Activated CD4-positive, alpha-beta T cell treated with anti-CD3 and anti-CD28 coated beads, Interleukin-2, Interleukin-6, amounts not matched to agents 100 ng/mL and 50 ng/mL, durations not matched to agents 16 hours and 8 hours (primary cell): ENCODE results near the gene COPE.
"Not testable (repeated sequence)": the region's sequence is repeated elsewhere in the genome, so short reads cannot be mapped to it uniquely, and the experiment has no call there.

Experiments
- DNase-seq: peaks from one replicate; pipeline ENCODE4 v3.0.0-alpha.2; 2020

The COPE gene

DNA sequence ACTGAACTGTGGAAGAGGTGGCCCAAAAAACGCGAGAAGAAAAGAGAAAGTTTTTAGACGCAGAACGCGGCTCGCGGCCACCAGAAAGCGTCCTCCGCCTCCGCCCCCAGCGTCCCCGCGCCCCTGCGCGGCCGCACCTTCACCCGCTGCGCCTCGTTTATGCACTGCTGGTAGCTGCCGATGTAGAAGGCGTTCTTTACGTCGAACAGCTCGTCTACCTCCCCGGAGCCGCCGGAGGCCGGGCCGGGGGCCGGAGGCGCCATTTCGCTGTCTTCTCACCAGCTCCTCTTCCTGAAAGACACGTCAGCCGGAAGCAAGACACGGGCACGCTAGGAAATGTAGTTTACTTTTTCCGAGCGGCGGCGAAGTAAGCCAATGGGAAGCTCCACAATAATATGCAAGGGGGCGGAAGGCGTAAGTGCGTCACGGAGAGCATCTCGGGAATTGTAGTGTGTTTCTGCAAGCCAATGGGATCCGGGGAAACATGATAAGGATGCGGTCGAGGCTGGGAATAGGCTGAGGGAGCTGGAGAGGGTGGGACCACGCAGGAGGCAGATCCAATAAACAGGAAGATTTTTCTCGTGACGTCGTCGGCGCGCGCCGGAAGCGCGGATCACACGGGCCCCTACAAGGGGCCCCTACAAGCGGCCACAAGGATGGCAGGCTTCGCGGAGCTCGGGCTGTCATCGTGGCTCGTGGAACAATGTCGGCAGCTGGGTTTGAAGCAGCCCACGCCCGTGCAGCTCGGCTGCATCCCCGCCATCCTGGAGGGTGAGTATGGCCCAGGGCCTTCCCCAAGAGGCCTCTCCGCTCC, at the start of gene COPE, which contains the start of gene DDX49:
Gene COPE, minus strand, starts transcription at position 302 of the 814 bp plus-strand sequence. Its CDS starts 39 bp downstream, at position 263.
Gene DDX49, plus strand, starts transcription at position 630 of the 814 bp plus-strand sequence. Its CDS starts 27 bp downstream, at position 657.
- DNase-seq: peak; percentile 99

DNA sequence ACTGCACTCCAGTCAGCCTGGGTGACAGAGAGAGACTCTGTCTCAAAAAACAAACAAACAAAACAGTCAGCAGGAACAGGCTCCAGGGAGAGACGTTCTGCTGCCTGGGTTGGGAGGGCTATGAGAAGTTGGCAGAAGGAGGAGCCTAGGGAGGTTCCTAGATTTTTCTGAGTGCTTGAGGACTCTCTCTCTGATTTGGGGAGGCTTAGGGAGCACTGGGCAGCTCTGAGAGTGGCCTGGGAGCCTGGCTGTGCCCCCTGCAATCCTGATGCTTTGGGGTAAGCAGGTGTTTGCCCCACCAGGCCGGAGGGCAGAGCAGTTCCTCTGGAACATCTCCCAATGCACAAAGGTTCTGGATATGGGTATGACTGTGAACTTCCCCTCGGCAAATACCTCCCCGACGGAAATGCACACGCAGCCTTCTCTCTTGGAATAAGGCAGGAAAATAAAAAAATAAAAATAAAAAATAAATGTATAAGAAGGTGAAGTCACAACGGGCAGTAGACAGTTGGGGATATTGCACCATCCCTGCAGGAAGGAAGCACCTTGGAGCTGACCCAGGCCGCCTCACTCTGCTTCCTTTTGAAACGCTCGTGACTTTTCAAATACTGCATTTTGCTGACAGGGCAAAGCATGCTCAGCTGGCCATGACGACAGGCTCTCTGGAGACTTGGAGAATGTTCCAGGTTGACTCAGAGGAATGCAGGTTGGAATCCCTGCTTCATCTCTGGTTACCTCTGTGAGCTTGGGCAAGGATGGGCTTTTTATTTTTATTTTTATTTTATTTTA, 48.4 kb upstream of the COPE start:
- peak; percentile 15 for DNase-seq

- no peak for DNase-seq
These were observed 47.1 kb upstream of the COPE start for GRCh38 chr19:18966307-18966706.

DNA sequence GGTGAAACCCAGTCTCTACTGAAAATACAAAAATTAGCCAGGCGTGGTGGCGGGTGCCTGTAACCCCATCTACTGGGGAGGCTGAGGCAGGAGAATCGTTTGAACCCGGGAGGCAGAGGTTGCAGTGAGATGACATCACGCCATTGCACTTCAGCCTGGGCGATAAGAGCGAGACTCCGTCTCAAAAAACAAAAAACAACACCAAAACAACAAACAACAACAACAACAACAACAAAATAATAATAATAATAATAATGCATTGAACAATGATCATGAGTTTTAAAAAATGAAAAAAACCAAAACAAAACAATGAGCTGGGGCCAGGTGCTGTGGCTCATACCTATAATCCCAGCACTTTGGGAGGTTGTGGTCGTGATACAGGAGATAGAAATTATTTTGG, 44.9 kb upstream of the COPE start:
- DNase-seq: no peak

DNA sequence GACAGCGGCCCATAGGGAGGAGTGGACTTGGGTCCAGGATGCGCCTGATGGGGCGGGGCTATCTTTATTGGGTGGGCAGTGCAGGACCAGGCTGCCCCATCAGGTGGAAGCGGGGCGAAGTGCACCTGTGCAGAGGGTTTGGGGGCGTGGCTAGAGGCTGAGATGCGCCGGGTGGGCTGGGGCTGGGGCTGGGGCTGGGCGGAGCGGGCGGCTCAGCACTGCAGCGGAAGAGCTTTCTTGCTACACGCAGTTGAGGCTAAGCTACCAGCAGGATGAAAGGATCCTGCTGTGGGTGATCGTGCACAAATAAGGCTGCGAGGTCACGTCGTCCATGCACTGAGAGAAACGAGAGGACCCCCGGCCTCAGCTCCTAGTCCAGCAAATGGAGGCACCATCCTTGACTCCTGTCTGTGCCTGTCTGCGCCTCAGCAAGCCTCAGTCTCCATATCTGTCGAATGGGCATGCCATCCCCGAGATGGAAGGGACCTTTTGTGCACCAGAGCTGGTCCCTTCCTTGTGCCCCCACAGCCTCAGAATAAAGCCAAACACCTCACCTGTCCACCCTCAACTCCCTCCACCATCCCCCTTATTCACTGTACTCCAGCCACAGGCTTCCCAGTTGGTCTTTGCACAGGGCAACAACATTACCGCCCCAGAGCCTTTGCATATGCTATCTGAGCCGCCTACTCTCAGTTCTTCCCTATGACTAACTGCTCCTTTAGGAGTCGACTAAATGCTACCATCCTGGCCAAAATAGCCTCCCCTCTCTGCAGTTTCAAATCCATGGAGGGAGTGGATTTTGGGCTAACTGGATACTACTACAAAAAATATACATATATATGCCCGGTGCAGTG, 42.8 kb upstream of the COPE start:
- DNase-seq: no peak

- no peak for DNase-seq
These were observed 41.2 kb upstream of the COPE start for GRCh38 chr19:18960370-18960769.

DNA sequence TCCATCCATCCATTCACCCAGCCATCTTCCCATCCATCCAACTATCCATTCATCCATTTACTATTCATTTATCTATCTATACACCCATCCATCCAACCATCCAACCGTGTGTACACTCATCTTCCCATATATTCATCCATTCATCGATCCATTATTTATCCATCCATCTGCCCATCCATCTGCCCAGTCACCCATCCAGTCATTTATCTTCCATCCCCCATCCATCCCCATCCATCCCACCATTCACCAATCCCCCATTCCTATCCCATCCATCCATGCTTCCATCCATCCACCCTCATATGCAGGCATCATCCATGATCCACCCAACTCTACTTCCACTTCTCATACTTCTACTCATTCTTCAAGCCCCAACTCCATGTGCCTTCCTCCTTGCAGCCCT, 35.9 kb upstream of the COPE start:
- DNase-seq: no peak

- no peak for DNase-seq
These were observed 34.9 kb upstream of the COPE start for GRCh38 chr19:18954094-18954493.

DNA sequence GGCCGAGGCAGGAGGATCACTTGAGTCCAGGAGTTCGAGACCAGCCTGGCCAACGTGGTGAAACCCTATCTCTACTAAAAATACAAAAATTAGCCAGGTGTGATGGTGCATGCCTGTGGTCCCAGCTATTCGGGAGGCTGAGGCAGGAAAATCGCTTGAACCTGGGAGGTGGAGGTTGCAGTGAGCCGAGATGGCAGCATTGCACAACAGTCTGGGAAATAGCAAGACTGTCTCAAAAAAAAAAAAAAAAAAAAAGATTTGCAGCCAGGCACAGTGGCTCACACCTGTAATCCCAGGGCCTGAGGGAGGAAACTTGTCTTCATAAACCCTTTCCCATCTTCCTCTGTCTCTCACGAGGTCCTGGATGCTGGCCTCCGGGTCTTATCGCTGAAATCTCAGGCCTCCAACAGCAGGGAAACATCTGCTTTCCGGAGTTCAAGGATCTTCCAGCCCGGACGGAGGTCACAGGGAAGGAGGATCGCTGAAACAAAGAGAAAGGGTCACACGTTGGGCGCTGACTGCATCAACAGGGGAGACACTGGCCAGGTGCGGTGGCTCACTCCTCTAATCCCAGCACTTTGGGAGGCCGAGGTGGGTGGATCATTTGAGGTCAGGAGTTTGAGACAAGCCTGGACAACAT, 33.3 kb upstream of the COPE start:
- not testable (repeated sequence) for DNase-seq

DNA sequence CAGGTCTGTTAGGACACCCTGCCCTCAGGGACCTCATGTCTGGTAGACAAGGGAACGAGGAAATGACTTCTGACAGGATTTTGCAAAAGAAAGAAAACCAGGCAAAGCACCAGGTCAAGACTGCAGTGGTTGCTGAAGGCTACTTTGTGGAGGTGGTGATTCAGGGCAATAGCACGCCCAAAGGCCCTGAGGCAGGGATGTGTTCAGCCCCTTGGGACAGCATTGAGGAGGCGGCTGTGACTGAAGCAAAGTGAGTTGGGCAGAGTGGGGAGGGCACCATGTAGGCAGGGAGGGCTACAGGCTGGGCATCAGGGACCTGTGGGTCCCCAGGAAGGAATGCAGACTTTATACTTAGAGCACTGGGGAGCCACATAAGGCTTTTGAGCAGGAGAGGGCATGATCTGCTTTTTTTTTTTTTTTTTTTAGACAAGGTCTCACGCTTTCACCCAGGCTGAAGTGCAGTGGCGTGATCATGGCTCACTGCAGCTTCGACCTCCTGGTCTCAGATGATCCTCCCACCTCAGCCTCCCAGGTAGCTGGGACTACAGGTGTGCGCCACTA, 32.6 kb upstream of the COPE start:
- no peak for DNase-seq

- no peak for DNase-seq
These were observed 30.7 kb upstream of the COPE start for GRCh38 chr19:18949858-18950257.

DNA sequence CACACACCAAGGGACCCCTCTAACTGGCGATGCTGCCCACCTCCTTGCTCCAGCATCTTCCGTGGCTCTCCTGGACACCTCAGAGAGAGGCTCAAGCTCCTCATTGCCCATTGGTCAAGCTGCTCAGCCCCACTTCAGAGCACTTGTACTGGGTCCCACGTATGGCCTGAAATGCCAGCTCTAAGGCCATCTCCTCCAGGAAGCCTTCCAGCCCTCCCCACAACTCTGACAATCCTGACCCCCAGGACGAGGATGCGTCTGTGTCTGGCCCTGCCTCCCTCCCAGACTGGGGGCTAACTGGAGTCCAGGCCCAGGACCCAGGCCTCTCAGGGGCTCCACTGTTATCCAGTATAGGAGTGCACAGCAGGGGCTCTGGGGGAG, 29.8 kb upstream of the COPE start:
- DNase-seq: no peak

GRCh38 chr19:18948075-18948975, 29.1 kb upstream of the COPE start:
- DNase-seq: no peak

- DNase-seq: no peak
These were observed 27.7 kb upstream of the COPE start for GRCh38 chr19:18946918-18947317.

GRCh38 chr19:18946335-18946734, 27.1 kb upstream of the COPE start:
- DNase-seq: no peak

- no peak for DNase-seq
These were observed 26.1 kb upstream of the COPE start for GRCh38 chr19:18945297-18945696.

GRCh38 chr19:18943465-18943864, 24.3 kb upstream of the COPE start:
- DNase-seq: no peak

DNA sequence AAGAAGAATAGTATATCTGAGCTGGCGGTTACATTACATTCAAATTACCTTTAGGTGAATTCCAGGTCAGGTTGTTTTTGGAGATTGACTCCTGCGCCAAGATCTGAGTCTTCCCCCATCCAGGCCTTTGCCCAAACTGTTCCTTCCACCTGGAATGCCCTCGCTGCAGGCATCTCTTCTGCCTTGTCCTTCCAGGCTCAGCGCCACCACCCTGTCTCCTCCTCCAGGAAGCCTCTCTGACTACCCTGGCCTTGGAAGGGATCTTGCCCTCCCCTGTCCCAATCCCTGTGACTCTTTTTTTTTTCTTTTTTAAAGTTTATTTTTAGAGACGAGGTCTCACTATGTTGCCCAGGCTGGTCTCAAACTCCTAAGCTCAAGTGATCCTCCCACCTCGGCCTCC, 23.5 kb upstream of the COPE start:
- no peak for DNase-seq

DNA sequence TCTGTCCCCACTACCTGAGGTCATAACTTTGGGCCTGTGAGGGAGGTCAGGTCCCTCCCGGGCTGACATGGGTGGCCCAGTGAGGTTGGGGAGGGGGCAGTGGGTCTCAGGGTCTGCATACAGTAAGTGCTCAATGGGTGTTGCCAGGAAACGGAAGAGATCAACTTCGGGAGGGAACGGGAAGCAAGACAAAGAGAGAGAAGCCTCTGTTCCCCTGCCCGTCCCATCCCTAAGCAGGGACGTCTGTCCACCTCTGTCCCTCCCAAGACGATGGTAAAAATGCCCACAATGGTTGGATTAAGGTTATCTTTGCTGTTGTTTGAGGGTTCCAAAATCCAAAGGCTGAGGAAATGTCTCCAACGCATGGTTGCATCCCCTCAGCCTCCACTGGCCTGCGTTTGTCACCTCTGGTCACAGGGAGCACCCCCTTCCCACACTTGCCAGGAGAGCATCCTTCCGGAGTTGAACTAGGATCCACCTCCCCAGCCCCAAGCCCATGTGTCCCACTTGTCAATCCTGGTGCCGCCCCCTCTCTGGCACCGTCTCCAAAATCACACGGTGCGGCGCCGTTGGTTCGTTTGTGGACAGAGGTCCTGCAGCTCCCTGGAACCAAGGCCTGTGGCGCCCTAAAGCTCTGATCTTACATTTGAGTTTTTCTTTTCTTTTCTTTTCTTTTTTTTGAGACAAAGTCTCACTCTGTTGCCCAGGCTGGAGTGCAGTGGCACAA, 22.6 kb upstream of the COPE start:
- DNase-seq: no peak
